GM23338 (cell line): Measurements from ENCODE around the gene DGKB.

Experiments used
- CREB1 ChIP-seq: fragments of 250-450 bp; sonication (Bioruptor Pico); IDR thresholded peaks from 2 replicates; pipeline ENCODE4 v1.5.0; 2020; ENCODE audit warnings: low read depth, mild to moderate bottlenecking, moderate library complexity
- EZH2 ChIP-seq: fragments of 200-600 bp; sonication (generic); IDR thresholded peaks from one replicate; pipeline ENCODE4 v1.8.0; 2017; ENCODE audit warnings: antibody characterized with exemption, mild to moderate bottlenecking, low read depth; ENCODE audit not compliant: unreplicated experiment
- EZH2phosphoT487 ChIP-seq: fragments of 200-600 bp; sonication (generic); IDR thresholded peaks from one replicate; pipeline ENCODE4 v1.8.1; 2018; ENCODE audit warnings: antibody characterized with exemption; ENCODE audit not compliant: unreplicated experiment
- JUNB ChIP-seq: IDR thresholded peaks from one replicate; pipeline ENCODE4 v1.6.1; 2016; ENCODE audit warnings: antibody characterized with exemption; ENCODE audit not compliant: unreplicated experiment
- POLR2AphosphoS5 ChIP-seq: IDR thresholded peaks from 2 replicates; pipeline ENCODE4 v1.6.1; 2016; ENCODE audit warnings: antibody characterized with exemption, low read depth
- TF ChIP-seq, protein P1 (sequence below), 2 experiments: fragments of 200-600 bp in 1 of 2; sonication (generic) in 1 of 2; conservative IDR thresholded peaks; 2 replicates each; pipeline versions ENCODE4 v1.5.1 to v1.6.1; 2016 to 2017; ENCODE audit warnings: antibody characterized with exemption in 2 of 2, low read depth in 2 of 2, mild to moderate bottlenecking in 2 of 2, moderate library complexity in 1 of 2
- TF ChIP-seq, protein P2 (sequence below): IDR thresholded peaks from one replicate; pipeline ENCODE4 v1.6.1; 2018; ENCODE audit warnings: antibody characterized with exemption; ENCODE audit not compliant: unreplicated experiment

DNA sequence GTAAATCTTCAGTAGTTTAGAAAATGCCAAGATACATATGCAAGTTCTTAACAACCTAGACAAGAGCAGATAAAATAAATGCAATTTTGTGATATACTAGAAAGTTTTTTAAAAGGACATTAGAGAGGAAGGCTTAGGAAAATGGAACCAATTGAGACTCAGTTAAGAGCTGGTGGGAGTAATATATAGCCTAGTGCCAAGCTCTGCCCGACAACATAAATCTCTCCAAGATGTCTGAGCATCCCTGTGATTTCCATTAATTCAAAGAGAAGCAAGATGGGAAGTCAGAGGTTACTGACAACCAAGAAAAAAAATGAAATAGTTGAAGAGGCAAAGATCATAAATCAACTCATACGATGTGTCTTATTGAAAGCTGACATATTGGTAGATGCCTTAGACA, 74.5 kb downstream of the DGKB start:
- TF ChIP-seq, protein P1, sequence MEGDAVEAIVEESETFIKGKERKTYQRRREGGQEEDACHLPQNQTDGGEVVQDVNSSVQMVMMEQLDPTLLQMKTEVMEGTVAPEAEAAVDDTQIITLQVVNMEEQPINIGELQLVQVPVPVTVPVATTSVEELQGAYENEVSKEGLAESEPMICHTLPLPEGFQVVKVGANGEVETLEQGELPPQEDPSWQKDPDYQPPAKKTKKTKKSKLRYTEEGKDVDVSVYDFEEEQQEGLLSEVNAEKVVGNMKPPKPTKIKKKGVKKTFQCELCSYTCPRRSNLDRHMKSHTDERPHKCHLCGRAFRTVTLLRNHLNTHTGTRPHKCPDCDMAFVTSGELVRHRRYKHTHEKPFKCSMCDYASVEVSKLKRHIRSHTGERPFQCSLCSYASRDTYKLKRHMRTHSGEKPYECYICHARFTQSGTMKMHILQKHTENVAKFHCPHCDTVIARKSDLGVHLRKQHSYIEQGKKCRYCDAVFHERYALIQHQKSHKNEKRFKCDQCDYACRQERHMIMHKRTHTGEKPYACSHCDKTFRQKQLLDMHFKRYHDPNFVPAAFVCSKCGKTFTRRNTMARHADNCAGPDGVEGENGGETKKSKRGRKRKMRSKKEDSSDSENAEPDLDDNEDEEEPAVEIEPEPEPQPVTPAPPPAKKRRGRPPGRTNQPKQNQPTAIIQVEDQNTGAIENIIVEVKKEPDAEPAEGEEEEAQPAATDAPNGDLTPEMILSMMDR (conservative IDR thresholded peaks at IDR 0.05; ENCODE audit: low read depth in 2 of 2), result no peak
- TF ChIP-seq, protein P2, sequence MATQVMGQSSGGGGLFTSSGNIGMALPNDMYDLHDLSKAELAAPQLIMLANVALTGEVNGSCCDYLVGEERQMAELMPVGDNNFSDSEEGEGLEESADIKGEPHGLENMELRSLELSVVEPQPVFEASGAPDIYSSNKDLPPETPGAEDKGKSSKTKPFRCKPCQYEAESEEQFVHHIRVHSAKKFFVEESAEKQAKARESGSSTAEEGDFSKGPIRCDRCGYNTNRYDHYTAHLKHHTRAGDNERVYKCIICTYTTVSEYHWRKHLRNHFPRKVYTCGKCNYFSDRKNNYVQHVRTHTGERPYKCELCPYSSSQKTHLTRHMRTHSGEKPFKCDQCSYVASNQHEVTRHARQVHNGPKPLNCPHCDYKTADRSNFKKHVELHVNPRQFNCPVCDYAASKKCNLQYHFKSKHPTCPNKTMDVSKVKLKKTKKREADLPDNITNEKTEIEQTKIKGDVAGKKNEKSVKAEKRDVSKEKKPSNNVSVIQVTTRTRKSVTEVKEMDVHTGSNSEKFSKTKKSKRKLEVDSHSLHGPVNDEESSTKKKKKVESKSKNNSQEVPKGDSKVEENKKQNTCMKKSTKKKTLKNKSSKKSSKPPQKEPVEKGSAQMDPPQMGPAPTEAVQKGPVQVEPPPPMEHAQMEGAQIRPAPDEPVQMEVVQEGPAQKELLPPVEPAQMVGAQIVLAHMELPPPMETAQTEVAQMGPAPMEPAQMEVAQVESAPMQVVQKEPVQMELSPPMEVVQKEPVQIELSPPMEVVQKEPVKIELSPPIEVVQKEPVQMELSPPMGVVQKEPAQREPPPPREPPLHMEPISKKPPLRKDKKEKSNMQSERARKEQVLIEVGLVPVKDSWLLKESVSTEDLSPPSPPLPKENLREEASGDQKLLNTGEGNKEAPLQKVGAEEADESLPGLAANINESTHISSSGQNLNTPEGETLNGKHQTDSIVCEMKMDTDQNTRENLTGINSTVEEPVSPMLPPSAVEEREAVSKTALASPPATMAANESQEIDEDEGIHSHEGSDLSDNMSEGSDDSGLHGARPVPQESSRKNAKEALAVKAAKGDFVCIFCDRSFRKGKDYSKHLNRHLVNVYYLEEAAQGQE, result no peak
- TF ChIP-seq CREB1 (no peak), EZH2 (no peak), POLR2AphosphoS5 (no peak), EZH2phosphoT487 (no peak), JUNB (no peak)
